ENCODE results near the gene ARIH2.
A peak's percentile ranks its signal among the peaks of the same experiment; 100 is the strongest.
"Not testable (repeated sequence)": the region's sequence is repeated elsewhere in the genome, so short reads cannot be mapped to it uniquely, and the experiment has no call there.

The ARIH2 gene

DNA sequence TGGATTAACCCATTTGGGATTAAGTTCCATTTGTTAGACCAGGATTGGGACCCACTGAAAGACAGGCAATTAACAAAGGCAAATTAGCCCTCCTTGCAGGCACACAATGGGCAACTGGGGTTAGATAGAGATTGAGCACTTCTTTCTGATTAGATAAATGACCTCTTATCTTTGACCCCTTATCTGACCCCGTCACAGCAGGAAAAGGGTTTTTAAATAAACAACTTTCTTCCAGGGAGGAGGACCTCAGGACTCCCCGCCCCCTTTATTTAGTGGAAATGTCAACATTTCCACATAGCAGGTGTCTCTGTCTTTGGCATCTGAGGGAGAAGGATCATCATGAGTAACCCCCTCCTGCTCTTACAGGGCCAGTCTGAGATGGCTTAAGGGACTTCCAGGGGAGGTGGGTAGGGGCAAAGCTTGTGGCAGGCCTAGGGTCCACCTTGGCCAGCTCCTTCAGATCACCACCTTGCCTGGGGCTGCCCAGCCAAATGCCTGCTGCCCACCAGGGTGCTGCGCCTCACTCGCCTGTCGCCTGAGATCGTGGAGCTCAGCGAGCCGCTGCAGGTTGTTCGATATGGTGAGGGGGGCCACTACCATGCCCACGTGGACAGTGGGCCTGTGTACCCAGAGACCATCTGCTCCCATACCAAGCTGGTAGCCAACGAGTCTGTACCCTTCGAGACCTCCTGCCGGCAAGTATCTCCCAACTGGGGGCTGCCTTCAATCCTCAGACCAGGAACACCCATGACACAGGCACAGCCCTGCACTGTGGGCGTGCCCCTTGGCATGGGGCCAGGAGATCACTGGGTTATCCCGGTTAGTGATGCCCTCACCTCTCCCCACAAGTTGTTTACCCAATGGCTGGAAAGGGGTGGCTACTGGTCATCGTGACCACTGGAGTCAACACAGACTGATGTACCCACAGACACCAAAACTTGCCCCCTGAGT lies 86.0 kb downstream of the ARIH2 start:
- DNase-seq (ENCODE audit: low read depth, low spot score) = no peak

- DNase-seq (ENCODE audit: low read depth, low spot score) = no peak
These were observed 86.7 kb downstream of the ARIH2 start for GRCh38 chr3:49005303-49005680.

GRCh38 chr3:49005998-49006397 lies 87.4 kb downstream of the ARIH2 start:
- DNase-seq (ENCODE audit: low read depth, low spot score) = no peak

- DNase-seq (ENCODE audit: low read depth, low spot score) = no peak
These were observed 87.9 kb downstream of the ARIH2 start for GRCh38 chr3:49006408-49007067.

GRCh38 chr3:49007068-49007770 lies 88.6 kb downstream of the ARIH2 start, which contains the start of gene WDR6:
WDR6 (plus strand) TSS chr3:49007391; CDS start chr3:49007432, 41 bp downstream.
- peak; percentile 97 for DNase-seq (ENCODE audit: low read depth, low spot score)

GRCh38 chr3:49007771-49008528 lies 89.3 kb downstream of the ARIH2 start:
- DNase-seq (ENCODE audit: low read depth, low spot score) = peak; percentile 74

GRCh38 chr3:49008627-49009026 lies 90.0 kb downstream of the ARIH2 start:
- not testable (repeated sequence) for DNase-seq (ENCODE audit: low read depth, low spot score)

GRCh38 chr3:49009396-49009795 lies 90.8 kb downstream of the ARIH2 start:
- no peak for DNase-seq (ENCODE audit: low read depth, low spot score)

- DNase-seq (ENCODE audit: low read depth, low spot score) = no peak
These were observed 93.9 kb downstream of the ARIH2 start for GRCh38 chr3:49012441-49013017.

GRCh38 chr3:49013113-49013737 lies 94.6 kb downstream of the ARIH2 start:
- no peak for DNase-seq (ENCODE audit: low read depth, low spot score)

DNA sequence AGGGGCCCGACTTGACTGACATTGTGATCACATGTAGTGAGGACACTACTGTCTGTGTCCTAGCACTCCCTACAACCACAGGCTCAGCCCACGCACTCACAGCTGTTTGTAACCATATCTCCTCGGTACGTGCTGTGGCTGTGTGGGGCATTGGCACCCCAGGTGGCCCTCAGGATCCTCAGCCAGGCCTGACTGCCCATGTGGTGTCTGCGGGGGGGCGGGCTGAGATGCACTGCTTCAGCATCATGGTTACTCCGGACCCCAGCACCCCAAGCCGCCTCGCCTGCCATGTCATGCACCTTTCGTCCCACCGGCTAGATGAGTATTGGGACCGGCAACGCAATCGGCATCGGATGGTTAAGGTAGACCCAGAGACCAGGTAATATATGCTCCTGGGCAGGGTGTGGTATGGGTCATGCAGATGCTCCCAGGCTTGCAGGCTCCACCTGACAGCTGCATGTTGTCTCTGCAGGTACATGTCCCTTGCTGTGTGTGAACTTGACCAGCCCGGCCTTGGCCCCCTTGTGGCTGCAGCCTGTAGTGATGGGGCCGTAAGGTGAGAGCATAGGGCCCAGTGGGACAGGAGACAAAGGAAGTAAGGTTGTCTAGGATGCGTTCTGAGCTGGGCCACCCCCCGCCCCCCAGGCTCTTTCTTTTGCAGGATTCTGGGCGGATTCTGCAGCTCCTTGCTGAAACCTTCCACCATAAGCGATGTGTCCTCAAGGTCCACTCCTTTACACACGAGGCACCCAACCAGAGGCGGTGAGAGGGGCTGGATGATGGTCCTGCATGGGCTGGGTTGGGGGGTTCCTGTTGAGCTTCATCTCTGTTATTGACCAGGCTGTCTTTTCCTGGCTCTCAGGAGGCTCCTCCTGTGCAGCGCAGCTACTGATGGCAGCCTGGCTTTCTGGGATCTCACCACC lies 95.4 kb downstream of the ARIH2 start:
- DNase-seq (ENCODE audit: low read depth, low spot score) = no peak

- no peak for DNase-seq (ENCODE audit: low read depth, low spot score)
These were observed 96.4 kb downstream of the ARIH2 start for GRCh38 chr3:49015072-49015471.

DNA sequence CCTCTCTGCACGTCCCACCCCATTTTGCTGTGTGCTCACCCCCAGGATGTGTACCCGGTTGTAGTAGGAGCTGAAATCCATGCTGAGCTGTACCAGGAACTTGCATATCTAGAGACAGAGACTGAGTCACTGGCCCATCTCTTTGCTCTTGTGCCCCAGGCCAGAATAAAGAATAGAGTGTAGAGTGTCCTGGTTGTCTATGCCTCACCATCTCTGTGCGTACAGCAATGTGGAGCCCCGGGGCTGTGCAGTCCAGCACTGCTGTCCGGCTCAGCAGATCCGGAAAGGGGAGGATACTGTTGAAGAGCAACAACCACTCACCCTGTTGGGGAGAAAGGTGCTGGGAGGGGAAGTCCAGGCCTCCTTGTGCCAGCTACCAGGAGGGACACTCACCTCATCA lies 97.1 kb downstream of the ARIH2 start:
- DNase-seq (ENCODE audit: low read depth, low spot score) = no peak

DNA sequence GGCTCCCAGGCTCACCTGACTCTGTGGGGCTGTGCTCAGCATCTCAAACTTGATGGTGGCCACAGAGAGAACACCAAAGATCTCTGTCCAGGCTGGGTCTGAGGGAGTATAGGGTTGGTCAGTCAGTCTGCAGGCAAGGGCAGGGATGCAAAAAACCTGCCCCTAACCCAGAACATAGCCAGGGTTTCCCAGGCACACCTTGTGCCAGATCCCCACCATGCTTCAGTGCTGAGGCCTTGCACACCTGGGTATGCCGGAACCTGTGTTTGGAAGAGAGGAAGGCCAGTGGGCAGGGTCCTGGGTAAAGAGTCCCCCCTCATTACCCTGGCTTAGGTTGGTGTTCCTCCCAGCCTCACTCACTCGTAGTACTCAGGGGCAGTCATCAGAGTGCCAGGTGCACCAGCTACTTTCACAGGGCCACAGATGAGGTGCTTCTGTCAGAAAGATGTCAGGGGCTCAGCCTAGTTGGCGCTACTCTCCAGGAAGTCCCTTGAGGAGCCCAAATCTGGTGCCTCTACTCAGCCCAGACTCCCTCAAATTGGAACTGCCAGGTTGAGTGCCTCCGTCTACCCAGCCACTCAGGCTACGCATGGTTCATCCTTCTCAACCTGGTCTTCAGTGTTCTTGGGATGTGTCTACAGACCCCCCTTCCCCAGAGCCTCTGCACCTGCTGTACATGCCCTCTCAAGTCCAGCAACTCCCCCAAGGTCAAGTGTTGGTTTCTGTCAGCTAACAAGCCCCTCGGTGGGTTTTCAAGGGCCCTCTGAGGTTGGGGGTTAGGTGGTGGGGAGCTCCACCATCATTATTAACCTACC lies 98.0 kb downstream of the ARIH2 start:
- DNase-seq (ENCODE audit: low read depth, low spot score) = no peak

DNA sequence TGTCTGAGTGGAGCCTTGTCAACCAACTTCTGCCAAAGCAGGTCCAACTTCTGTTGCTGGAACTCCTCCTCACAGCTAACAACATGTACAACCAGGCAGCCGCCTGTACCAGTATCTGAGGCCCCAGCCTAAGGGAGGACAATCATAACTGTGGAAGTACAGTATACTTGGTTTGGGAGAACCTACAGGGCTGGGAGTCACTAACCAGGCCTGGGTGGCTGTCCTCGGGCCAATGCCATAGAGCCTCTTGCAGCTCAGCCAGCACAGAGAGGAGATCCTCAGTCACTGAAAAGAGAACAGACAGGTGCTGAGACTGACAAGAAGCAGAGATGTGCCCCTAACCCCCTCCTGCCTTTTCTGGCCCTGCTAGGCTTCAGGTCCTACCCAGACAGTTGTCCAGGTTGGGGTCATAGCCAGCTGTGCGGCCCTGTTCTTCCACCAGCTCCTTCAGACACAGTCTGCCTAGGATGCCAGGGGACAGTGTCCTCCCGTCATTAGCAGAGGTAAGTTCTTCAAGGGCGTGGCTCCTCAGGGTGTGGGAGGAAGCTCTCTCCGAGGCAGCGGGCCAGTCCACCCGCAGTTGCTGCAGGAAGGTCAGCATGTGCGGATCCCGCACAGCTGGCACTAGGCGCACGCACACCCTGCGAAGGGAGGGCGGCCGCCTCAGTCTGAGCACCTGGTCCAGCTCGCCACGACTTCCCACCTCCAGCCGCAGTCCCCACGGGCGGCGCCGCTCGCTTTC lies 98.8 kb downstream of the ARIH2 start:
- no peak for DNase-seq (ENCODE audit: low read depth, low spot score)

- no peak for DNase-seq (ENCODE audit: low read depth, low spot score)
These were observed 99.5 kb downstream of the ARIH2 start, which contains the start of gene DALRD3 for GRCh38 chr3:49017971-49018706. DALRD3 (minus strand) TSS chr3:49018580; CDS start chr3:49018564, 16 bp downstream.

- no peak for DNase-seq (ENCODE audit: low read depth, low spot score)
These were observed 100.0 kb downstream of the ARIH2 start for GRCh38 chr3:49018707-49019006.

Data from activated CD4-positive, CD25-positive, alpha-beta regulatory T cell treated with anti-CD3 and anti-CD28 coated beads, Interleukin-2, amount 50 U/mL, for 16 hours (primary cell).